GM12801 (cell line): ENCODE measurements around the gene GFOD1.

ENCODE experiments used
- CTCF ChIP-seq: IDR thresholded peaks from one replicate; pipeline ENCODE4 v1.5.1; 2011; ENCODE audit warnings: control low read depth; ENCODE audit not compliant: insufficient read length; ENCODE audit errors: extremely low read depth

GFOD1 gene

DNA sequence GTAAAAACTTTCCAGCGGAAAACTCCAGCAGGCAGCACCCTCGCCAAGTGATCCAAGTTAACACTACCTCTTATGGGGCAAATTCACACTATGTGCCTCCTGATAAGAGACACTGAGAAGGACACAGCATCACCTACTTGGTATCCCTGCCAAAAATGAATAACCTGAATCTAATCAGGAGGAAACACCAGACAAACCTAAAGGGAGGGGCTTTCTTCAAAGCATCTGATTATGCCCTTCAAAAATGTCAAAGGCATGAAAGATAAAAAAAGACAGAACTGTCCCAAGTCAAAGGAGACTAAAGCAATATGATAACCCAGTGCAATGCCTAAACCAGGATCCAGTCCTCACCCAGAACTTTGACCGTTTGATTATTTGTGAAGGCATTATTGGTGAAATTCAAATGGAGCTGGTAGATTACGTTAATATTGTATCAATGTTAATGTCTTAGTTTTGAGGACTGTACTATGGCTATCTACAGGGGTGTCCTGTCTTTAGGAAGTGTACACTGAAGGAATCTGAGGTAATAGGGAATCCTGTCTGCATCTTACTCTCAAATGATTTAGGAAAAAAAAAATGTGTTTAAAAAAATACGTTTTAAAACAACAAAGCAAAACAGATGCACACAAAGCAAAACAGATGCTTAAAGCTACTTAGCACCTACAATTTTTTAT is 167.4 kb downstream of the GFOD1 start:
- no peak for TF ChIP-seq CTCF

DNA sequence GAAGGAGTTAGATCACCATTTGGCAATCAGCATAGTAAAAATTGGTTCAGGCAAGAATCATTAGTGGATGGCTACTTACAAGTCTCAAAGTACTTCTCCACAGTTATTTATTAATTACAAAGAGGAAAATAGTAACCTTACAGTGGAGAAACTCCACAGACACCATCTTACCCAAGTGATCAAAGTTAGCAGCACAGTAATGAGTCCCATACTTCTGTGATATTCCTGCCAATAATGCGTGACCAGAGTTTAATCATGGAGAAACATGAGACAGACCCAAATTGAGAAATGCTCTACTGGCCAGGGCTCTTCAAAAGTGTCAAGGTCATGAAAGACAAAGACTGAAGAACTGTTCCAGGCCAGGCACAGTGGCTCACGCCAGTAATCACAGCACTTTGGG is 168.6 kb downstream of the GFOD1 start:
- no peak for TF ChIP-seq CTCF

DNA sequence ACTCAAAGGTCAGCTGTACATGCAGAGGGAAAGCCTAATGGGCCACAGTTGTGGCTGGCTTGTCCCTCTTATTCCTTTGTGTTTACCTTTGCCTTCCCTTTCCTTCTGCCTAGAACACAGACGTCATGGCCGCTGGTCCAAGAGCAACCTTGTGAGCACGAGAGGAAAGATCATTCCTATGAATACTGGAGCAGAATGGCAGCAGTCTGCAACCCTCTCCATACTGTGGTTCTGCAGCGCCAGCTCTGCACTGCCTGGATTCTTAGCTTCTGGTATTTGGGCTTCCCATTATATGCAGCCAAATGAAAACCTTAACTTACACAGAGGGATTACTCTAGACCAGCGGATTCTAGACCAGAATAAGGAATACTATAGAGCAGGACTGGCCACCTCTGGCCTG is 171.5 kb downstream of the GFOD1 start:
- TF ChIP-seq CTCF, result no peak

DNA sequence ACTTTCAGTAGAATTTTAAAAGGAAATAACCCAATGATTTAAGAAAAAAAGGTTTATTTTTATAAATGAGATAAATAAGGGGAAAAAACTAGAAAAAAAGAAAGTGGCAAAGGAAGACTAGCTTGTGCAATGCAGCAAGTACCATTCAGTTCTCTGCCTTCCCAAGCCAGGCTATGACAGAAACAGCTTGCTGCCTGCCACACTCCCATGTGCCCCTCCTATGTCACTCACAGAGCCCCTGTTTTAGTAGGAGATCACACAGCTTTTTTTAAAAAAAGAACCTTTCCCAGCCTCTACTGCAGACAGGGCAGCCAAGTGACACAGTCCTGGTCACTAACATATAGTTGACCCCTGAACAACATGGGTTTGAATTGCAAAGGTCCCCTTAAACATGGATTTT is 172.6 kb downstream of the GFOD1 start:
- TF ChIP-seq CTCF, result no peak

DNA sequence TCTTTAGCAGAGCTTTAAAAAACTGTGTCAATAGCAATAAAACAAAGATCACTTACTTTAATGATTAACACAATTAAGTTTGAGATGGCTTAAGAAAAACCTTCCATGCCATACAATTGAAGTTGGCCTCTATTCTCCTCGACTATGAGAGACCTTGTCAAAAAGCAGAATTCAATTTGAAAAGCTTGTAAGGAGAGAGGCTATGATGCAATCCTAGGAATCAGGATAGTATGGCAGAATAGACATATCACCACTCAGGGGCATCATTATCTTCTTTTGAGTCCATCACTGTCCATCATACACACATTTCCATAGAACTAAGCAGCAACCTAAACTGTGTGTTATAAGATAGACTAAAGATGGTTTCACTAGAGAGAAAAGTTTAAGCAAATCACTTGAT is 176.2 kb downstream of the GFOD1 start:
- no peak for TF ChIP-seq CTCF

DNA sequence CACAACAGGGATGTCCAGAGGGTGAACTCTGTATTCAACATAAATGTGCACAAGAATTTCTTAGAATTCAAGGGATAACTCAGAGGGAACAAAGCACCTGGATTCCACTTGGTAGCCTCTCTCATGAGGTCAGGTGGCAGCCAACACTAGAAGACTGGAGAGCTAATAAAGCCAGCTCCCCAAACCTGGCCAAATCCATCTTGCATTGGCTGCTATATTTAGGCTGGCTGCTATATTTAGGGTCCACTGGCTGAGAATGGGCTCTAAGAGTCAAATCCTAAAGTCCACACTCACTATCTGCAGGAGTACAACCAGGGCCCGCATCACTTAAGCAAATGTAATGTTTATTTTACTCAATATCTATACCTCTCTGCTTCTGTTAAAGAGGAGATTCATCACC is 179.1 kb downstream of the GFOD1 start:
- no peak for TF ChIP-seq CTCF
